ENCODE measurements around the gene SLC6A11.

Gene SLC6A11

GRCh38 chr3:10845001-10845761 lies 29.2 kb downstream of the SLC6A11 start:
- no peak for DNase-seq

- no peak for DNase-seq
Observed at GRCh38 chr3:10845839-10846656, 30.0 kb downstream of the SLC6A11 start.

- no peak for DNase-seq
Observed at GRCh38 chr3:10846657-10846975, 30.6 kb downstream of the SLC6A11 start.

- no peak for DNase-seq
Observed at GRCh38 chr3:10848261-10848660, 32.2 kb downstream of the SLC6A11 start.

GRCh38 chr3:10852066-10852808 lies 36.2 kb downstream of the SLC6A11 start:
- DNase-seq: no peak

GRCh38 chr3:10855083-10855870 lies 39.2 kb downstream of the SLC6A11 start:
- no peak for DNase-seq

- no peak for DNase-seq
Observed at GRCh38 chr3:10855871-10856662, 40.0 kb downstream of the SLC6A11 start.

- no peak for DNase-seq
Observed at GRCh38 chr3:10857235-10857634, 41.2 kb downstream of the SLC6A11 start.

- no peak for DNase-seq
Observed at GRCh38 chr3:10858091-10858490, 42.1 kb downstream of the SLC6A11 start.

GRCh38 chr3:10867384-10867783 lies 51.4 kb downstream of the SLC6A11 start:
- no peak for DNase-seq

- DNase-seq: no peak
Observed at GRCh38 chr3:10869460-10869859, 53.4 kb downstream of the SLC6A11 start.

GRCh38 chr3:10870296-10870695 lies 54.3 kb downstream of the SLC6A11 start:
- no peak for DNase-seq

- DNase-seq: no peak
Observed at GRCh38 chr3:10873415-10873814, 57.4 kb downstream of the SLC6A11 start.

- DNase-seq: no peak
Observed at GRCh38 chr3:10875914-10876313, 59.9 kb downstream of the SLC6A11 start.

- DNase-seq: no peak
Observed at GRCh38 chr3:10876661-10877060, 60.6 kb downstream of the SLC6A11 start.

- no peak for DNase-seq
Observed at GRCh38 chr3:10882851-10883250, 66.8 kb downstream of the SLC6A11 start.

GRCh38 chr3:10883478-10884234 lies 67.6 kb downstream of the SLC6A11 start:
- no peak for DNase-seq

- no peak for DNase-seq
Observed at GRCh38 chr3:10887015-10887414, 71.0 kb downstream of the SLC6A11 start.

- DNase-seq: no peak
Observed at GRCh38 chr3:10888518-10889090, 72.6 kb downstream of the SLC6A11 start.

- DNase-seq: no peak
Observed at GRCh38 chr3:10889206-10889960, 73.4 kb downstream of the SLC6A11 start.
